Progenitor cell of endocrine pancreas (in vitro differentiated cells): ENCODE data around the gene MRE11. TPM values are rescaled to one million over a fixed set of nuclear protein-coding genes. Genes with fewer than 3 reads are reported as not detected.

Source experiments
- DNase-seq: peaks from one replicate; pipeline ENCODE4 v3.0.0; 2021; ENCODE audit warnings: low spot score; ENCODE audit not compliant: unreplicated experiment
- H3K27ac Mint-ChIP-seq: 2 replicates; pipeline ENCODE4 v1.8.0; 2021; ENCODE audit warnings: mild to moderate bottlenecking, moderate library complexity, mixed read lengths
- H3K27me3 Mint-ChIP-seq: 2 replicates; pipeline ENCODE4 v1.8.0; 2021; ENCODE audit warnings: mixed read lengths
- H3K36me3 Mint-ChIP-seq: 2 replicates; pipeline ENCODE4 v1.8.0; 2022; ENCODE audit warnings: mixed read lengths; ENCODE audit not compliant: insufficient read depth
- H3K4me1 Mint-ChIP-seq: 2 replicates; pipeline ENCODE4 v1.8.0; 2021; ENCODE audit warnings: low read depth, mixed read lengths
- H3K4me3 Mint-ChIP-seq: 2 replicates; pipeline ENCODE4 v1.8.0; 2021; ENCODE audit warnings: low read depth, mild to moderate bottlenecking, moderate library complexity, mixed read lengths
- H3K9me3 Mint-ChIP-seq: 2 replicates; pipeline ENCODE4 v1.8.0; 2021; ENCODE audit warnings: low read depth, mixed read lengths
- total RNA-seq: library from RNA; stranded (reverse); gene quantifications from 2 replicates; pipeline ENCODE4 v1.2.1, GENCODE V29; 2021
- TF ChIP-seq, protein P1 (sequence below): fragments of 200-600 bp; sonication (generic); IDR thresholded peaks from one replicate; pipeline ENCODE4 v1.5.0; 2021; ENCODE audit warnings: antibody characterized with exemption, mild to moderate bottlenecking; ENCODE audit not compliant: unreplicated experiment

Gene MRE11
- total RNA-seq, 1 donor from 2014 or later = 35.1 TPM

DNA sequence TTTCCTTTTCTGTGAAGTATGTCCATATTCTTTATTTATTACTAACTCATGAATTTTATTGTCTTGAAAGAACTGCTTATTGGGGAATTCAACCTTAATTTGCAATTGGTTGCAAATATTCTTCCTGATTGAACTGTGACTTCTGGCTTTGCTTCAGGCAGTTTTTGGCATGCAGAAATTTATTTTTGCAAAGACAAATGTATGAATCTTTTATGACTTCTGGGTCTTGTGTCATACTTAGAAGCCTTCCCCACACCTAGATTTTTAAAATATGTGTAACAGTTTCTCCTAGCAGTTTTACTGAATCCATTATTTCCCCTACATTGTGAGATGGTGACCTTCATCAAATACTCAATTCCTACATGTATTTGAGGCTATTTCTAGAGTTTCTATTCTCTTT, 12.3 kb downstream of the MRE11 start:
- no peaks in the 10 kb centered on the region for H3K27me3 Mint-ChIP-seq
- H3K9me3 Mint-ChIP-seq = no peaks in the 10 kb centered on the region
- no peak for DNase-seq
- H3K27ac Mint-ChIP-seq = no peak overlapping the region
- TF ChIP-seq, protein P1, sequence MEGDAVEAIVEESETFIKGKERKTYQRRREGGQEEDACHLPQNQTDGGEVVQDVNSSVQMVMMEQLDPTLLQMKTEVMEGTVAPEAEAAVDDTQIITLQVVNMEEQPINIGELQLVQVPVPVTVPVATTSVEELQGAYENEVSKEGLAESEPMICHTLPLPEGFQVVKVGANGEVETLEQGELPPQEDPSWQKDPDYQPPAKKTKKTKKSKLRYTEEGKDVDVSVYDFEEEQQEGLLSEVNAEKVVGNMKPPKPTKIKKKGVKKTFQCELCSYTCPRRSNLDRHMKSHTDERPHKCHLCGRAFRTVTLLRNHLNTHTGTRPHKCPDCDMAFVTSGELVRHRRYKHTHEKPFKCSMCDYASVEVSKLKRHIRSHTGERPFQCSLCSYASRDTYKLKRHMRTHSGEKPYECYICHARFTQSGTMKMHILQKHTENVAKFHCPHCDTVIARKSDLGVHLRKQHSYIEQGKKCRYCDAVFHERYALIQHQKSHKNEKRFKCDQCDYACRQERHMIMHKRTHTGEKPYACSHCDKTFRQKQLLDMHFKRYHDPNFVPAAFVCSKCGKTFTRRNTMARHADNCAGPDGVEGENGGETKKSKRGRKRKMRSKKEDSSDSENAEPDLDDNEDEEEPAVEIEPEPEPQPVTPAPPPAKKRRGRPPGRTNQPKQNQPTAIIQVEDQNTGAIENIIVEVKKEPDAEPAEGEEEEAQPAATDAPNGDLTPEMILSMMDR = no peak
- no peak overlapping the region for H3K4me3 Mint-ChIP-seq
- H3K4me1 Mint-ChIP-seq = no peaks in the 10 kb centered on the region
- H3K36me3 Mint-ChIP-seq = peaks cover 24% of the 10 kb centered on the region

DNA sequence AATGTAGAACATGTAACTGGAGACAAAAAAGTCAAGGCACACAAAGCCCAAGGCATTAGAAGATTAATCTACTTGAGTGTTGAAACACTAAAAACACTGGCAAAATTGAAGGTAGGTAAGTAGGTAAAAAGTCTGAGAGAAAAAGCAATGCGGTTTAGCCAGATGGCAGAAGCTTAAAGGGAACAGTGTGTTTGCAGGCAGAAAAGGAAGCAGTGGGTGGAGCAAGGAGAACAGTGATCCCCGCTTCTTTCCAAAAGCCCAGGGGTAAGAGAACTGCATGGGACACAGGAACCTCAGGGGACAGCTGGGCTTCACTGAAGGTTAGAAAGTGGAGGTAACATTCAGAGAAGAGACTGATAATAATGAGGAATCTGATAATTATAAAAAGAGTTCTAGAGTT, 16.0 kb downstream of the MRE11 start:
- Mint-ChIP-seq H3K9me3 (no peaks in the 10 kb centered on the region), H3K4me1 (no peaks in the 10 kb centered on the region), H3K27me3 (no peaks in the 10 kb centered on the region), H3K27ac (no peak overlapping the region), H3K36me3 (peaks cover 17% of the 10 kb centered on the region), H3K4me3 (no peak overlapping the region)
- TF ChIP-seq, protein P1 = no peak
- no peak for DNase-seq

DNA sequence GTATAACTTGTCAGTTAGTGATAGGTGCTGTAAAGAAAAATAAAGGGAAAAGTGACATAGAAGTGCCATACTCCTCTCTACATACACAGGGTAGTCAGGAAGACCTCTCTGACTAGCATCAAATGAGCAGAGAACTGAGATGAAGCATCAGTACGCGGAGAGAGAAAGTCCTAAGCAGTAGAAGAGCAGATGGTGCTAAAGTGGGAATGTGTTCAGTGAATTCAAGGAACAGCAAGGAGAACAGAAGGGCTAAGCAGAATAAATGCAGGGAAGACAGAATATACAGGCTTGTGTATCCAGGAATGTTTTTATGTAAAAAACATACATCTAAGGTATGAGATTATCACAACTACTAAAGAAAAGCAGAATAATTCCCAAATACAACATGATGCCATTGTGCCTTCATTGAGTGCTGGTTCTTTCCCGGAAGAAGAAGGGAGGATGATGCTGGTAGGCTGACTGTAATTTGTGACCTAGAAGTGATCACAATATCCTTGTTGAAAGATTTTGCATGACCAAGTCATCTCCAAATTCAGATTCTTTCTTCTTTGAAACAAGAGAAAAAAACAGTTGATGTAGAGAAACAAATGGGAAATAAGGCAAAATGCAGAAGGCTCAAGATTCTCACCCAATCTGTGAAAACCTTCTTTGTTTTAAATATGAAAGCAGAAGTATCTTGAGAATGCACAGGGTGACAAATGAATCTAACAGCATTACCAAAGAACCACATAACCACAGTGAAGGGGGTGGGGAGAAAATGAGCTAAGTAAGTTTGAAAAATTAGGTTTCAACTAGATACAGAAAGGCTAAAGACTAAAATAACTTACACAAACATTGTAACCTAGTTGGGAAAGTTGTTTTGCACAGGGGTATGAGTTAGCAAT, 20.5 kb downstream of the MRE11 start:
- H3K36me3 Mint-ChIP-seq = peaks cover 7% of the 10 kb centered on the region
- no peak overlapping the region for H3K4me3 Mint-ChIP-seq
- peaks cover 11% of the 10 kb centered on the region for H3K4me1 Mint-ChIP-seq
- H3K27ac Mint-ChIP-seq = no peak overlapping the region
- DNase-seq = no peak
- no peaks in the 10 kb centered on the region for H3K27me3 Mint-ChIP-seq
- no peaks in the 10 kb centered on the region for H3K9me3 Mint-ChIP-seq
- TF ChIP-seq, protein P1 = no peak

DNA sequence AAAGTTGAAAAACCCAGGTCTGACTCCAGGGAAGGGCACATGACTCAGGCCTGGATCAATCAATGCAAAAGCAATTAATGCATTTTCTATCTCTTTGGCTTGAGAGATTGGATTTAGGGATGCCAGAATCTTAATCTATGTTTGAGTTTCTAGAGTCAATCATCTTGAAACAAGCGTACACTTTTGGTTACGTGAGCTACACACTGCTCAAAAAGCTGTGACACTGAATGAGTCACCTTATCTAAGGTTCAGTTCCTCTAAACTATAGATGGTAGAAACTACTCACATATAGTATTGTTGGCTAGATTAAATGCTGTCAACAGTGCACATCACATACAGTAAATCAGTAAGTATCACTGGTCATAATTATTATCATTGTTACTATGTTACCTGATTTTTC, 24.2 kb downstream of the MRE11 start:
- no peaks in the 10 kb centered on the region for H3K27me3 Mint-ChIP-seq
- H3K4me3 Mint-ChIP-seq = no peak overlapping the region
- TF ChIP-seq, protein P1 = no peak
- no peaks in the 10 kb centered on the region for H3K9me3 Mint-ChIP-seq
- H3K4me1 Mint-ChIP-seq = peaks cover 12% of the 10 kb centered on the region
- H3K36me3 Mint-ChIP-seq = peaks cover 14% of the 10 kb centered on the region
- DNase-seq = no peak
- peak overlapping the region; percentile 40 for H3K27ac Mint-ChIP-seq

DNA sequence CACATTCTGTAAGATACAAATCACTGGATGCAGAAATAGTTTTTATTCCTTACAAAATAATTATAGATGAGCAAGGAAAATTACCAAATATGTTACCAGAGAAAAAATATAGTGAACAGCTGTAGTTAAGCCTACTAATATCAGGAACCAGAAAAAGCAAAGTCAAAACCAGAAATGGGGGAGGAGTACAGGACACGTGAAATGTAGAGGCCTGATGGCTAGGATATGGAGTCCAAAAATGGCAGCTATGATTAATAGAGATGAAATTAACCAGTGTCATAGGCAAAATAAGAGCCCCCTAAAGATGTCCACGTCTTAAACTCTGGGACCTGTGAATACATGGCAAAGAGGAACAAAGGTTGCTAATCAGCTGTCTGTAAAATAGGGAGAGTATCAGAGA, 34.1 kb downstream of the MRE11 start:
- no peaks in the 10 kb centered on the region for H3K27me3 Mint-ChIP-seq
- H3K36me3 Mint-ChIP-seq = peaks cover 33% of the 10 kb centered on the region
- H3K9me3 Mint-ChIP-seq = no peaks in the 10 kb centered on the region
- no peak overlapping the region for H3K4me3 Mint-ChIP-seq
- DNase-seq = no peak
- peaks cover 4% of the 10 kb centered on the region for H3K4me1 Mint-ChIP-seq
- TF ChIP-seq, protein P1 = no peak
- no peak overlapping the region for H3K27ac Mint-ChIP-seq
